ENCODE data around the gene CAPN10.

CAPN10 gene

GRCh38 chr2:240648155-240648649, 61.7 kb downstream of the CAPN10 start:
- Histone ChIP-seq H3K4me2 (ENCODE audit: insufficient read depth, low read length) (no peak overlapping the region), H3K4me3 (ENCODE audit: low read depth in 1 of 2, low read length in 2 of 2) (no peak overlapping the region), H3K9ac (ENCODE audit: low read depth, low read length) (no peak overlapping the region), H3K9me3 (ENCODE audit: insufficient read depth, low read length, severe bottlenecking) (no peaks in the 10 kb centered on the region), H3K4me1 (ENCODE audit: insufficient read depth, low read length) (no peaks in the 10 kb centered on the region), H3K36me3 (ENCODE audit: insufficient read depth, low read length) (no peaks in the 10 kb centered on the region), H3K27me3 (ENCODE audit: insufficient read depth, low read length, poor library complexity) (peaks cover 17% of the 10 kb centered on the region), H2AFZ (ENCODE audit: low read depth, low read length) (no peak overlapping the region), H3K79me2 (ENCODE audit: insufficient read depth, low read length) (no peaks in the 10 kb centered on the region), H4K20me1 (ENCODE audit: insufficient read depth, low read length) (peaks cover 9% of the 10 kb centered on the region; the same call in 1 of the 2 replicates), H3K27ac (ENCODE audit: low read length) (no peak overlapping the region)
- DNase-seq (no peak), ATAC-seq (ENCODE audit: insufficient read depth, low read depth) (no peak)
- no peak for TF ChIP-seq EZH2 (IDR thresholded peaks at IDR 0.05; ENCODE audit: borderline replicate concordance, low read depth, low read length, severe bottlenecking)
- TF ChIP-seq CTCF (IDR thresholded peaks at IDR 0.05; ENCODE audit: borderline replicate concordance, extremely low read depth, low read length, poor library complexity, severe bottlenecking) = no peak
